SH-SY5Y (cell line): ENCODE results near the gene GBGT1.

Experiments used
- GATA2 ChIP-seq: IDR thresholded peaks from 2 replicates; pipeline ENCODE4 v1.6.1; 2011; ENCODE audit warnings: mild to moderate bottlenecking, low read depth, low read length
- GATA3 ChIP-seq: IDR thresholded peaks from 2 replicates; pipeline ENCODE4 v1.6.1; 2011; ENCODE audit warnings: low read depth, mild to moderate bottlenecking, low read length, moderate library complexity

- no peak for TF ChIP-seq GATA2
- TF ChIP-seq GATA3, result no peak
These were observed 37.6 kb downstream of the GBGT1 start for GRCh38 chr9:133125941-133126696.
